NCI-H2107 (cell line): Measurements from ENCODE around the gene KRTAP10-10.
"Not testable (repeated sequence)": the region's sequence is repeated elsewhere in the genome, so short reads cannot be mapped to it uniquely, and the experiment has no call there.

Experiments
- DNase-seq: peaks from one replicate; lab custom pipeline; 2025; lab: John Stamatoyannopoulos, UW

Gene KRTAP10-10

DNA sequence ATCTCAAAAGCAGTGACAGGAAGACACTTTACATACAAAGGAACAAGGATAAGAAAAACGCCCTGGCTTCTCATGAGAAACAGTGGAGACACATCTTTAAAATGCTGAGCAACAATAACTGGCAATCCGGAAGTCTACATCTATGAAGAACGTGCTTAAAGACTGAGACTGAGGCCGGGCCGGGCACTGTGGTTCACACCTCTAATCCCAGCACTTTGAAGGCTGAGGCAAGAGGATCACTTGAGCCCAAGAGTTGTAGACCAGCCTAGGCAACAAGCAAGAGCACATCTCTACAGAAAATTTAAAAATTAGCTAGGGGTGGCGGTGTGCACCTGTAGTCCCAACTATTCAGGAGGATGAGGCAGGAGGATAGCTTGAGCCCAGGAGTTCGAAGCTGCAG lies 46.9 kb downstream of the KRTAP10-10 start:
- no peak for DNase-seq

DNA sequence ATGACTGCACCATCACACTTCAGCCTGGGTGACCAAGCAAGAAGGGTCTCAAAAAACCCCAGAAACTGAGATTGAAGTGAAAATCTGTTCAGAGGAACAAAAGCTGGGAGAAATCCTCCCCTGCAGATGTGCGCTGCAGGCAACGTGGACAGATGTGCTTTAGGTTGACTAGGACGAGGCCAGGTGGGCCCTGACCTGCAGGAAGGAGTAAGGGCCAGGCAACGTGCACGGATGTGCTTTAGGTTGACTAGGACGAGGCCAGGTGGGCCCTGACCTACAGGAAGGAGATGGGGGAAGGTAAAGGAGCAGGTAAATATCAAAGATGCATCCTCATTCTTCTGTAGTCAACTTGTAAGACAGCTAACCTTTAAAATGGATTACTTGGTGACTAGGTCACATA lies 47.3 kb downstream of the KRTAP10-10 start:
- DNase-seq = no peak

DNA sequence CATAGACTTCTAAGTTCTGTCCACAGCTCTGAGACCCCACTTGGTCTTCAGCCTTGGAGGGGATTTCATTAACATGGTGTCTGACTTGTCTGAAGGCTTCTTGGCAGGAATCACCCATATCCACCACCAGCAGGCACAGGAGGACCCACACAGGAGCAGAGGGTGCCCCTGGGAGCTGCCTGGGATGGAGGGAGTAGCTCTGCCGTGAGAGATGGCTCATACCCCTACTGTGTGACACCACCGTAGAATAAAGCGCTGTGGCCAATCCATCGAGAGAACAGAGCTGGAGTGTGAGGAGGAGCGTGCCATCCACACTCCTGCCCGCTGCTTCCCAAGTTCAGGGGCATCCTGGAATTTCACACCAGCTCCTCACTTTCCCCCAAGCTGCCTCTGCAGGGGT lies 47.9 kb downstream of the KRTAP10-10 start:
- not testable (repeated sequence) for DNase-seq

DNA sequence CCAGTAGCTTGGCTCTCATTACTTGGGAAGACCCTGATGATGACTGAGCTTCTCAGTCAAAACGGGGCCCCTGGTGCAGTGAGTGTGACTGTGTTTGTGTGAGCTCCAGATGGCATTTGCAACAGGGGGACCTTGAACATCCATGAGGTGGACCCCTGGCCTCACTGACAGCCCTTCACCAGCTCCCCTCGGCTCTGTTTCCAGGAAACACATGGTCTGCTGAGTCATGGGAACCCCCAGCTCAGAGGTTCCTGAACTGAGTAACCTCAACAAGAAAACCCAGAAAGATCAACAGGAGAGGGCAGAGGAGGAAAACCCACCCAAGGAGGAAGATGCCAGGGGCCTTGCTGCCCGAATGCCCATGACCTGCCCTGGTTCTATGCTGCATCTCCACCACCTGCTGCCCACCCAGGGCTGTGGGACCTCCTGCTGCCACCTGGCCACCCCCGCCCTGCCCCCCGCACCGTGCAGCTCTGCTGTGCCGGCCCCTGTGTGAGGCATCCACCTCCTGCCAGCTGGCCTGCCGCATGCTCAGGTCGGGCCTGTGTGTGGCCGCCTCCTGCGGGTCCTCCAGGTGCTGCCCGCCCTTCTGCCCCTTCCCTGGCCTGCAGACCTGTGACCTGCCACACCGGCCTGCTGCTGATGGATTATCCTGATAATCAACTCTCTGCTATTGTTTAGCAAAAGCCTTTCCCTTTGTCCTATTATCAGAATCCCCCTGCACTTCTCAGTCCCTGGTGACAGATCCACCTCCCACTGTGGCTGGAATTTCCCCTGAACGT lies 49.0 kb downstream of the KRTAP10-10 start:
- no peak for DNase-seq

DNA sequence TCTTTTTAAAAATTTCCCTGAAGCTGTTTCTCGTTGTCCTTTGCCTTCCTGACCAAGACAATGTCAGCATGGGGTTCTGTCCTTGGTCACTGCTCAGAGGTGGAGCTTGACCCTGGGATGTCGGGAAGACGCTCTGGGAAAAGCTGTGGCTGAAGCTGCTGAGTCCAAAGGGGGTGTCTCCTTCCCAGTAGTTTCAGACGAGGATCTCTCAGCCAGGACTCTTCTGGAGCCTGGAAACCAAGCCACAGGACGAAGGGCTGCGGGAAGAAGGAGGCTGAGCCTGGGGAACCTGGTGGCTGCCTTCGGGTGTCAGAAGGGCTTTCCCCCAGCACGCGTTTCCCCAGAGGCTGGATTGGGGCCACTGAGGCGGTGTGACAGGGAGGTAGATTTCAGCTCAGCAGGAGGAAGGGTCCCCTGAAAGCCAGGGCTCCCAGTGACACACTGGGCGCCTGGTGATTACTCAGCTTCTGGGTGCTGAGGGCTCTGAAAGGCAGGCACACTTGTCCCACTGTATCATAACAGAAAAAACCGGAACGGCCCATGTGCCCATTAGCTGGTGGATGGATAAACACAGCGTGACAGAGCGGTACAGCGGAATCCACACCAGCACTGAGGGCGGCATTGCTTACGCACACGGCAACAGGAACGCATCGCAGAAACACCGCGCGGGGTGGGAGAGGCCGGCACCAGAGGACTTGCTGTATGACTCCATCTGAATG lies 49.8 kb downstream of the KRTAP10-10 start:
- no peak for DNase-seq

DNA sequence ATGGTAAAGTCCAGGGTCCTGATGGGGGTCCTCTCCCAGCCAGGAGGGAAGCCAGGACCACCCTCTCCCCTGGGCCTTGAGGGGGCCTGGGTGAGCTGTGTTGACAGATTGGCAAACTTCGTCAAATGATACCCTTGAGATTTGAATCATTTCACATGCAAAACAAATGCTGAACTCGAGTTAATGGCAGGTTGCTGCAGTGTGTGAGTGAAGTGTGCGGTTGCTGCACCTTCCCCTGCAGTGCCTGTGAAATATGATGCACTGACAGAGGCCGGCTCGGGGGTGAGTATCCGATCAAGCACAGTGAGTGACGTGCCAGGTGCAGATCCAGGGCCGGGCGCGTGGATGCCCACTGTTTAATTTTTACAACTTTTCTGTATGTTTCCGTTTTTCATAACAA lies 50.5 kb downstream of the KRTAP10-10 start:
- peak; percentile 82 for DNase-seq
